PFSK-1 (cell line): ENCODE measurements around the gene PTPRO.

ENCODE experiments used
- POLR2AphosphoS5 ChIP-seq: IDR thresholded peaks from 2 replicates; pipeline ENCODE4 v1.6.1; 2012; ENCODE audit warnings: low read depth, mild to moderate bottlenecking, control low read depth, low read length, moderate library complexity
- TAF1 ChIP-seq: IDR thresholded peaks from 2 replicates; pipeline ENCODE4 v1.6.1; 2012; ENCODE audit warnings: low read length, control low read depth, borderline replicate concordance; ENCODE audit not compliant: insufficient read depth

DNA sequence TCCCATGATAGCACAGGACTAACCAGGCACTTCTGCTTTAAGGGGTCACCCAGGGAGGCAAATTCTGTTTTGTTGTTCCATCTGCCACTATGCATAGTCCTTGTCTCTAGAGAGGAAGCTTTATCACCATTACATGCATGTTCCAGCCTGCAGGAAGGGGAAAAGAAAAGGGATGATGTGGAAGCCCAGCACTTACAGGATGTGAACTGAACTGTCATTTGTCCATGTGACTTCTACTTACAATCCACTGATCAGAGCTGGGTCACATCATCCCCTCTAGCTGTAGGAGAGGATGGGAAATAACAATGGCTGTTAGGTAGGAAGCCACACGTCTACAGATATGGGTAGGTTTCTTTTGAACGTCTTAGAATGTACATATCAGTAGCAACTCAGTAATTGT is 203.1 kb downstream of the PTPRO start:
- no peak for TF ChIP-seq POLR2AphosphoS5
- no peak for TF ChIP-seq TAF1
